HG03103 (cell line): ENCODE measurements around the gene DOCK4.

ENCODE experiments used
- ATAC-seq: cut with Tn5 transposase; IDR thresholded peaks from one replicate; pipeline ENCODE4 v1.9.1; 2021; ENCODE audit warnings: low read depth; ENCODE audit not compliant: unreplicated experiment

DOCK4 gene

GRCh38 chr7:112118581-112119566 is 87.3 kb downstream of the DOCK4 start:
- no peak for ATAC-seq

- ATAC-seq = no peak
These were observed 89.3 kb downstream of the DOCK4 start for GRCh38 chr7:112116894-112117293.

- no peak for ATAC-seq
These were observed 89.8 kb downstream of the DOCK4 start for GRCh38 chr7:112116358-112116757.

DNA sequence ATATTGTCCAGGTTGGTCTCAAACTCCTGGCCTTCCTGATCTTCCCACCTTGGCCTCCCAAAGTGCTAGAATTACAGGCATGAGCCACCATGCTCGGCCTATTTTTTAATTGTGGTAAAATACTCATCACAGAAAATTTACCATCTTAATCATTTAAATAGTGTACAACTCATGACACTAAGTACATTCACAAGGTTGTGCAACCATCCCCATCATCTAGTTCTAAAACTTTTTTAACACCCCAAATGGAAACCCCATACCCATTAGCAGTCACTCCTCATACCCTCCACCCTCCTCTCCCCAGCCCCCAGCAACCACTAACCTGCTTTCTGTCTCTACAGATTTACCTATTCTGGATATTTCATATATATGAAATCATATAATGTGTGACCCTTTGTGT is 90.3 kb downstream of the DOCK4 start:
- ATAC-seq = no peak

- no peak for ATAC-seq
These were observed 92.2 kb downstream of the DOCK4 start for GRCh38 chr7:112113913-112114575.

GRCh38 chr7:112112822-112113255 is 93.4 kb downstream of the DOCK4 start:
- no peak for ATAC-seq

DNA sequence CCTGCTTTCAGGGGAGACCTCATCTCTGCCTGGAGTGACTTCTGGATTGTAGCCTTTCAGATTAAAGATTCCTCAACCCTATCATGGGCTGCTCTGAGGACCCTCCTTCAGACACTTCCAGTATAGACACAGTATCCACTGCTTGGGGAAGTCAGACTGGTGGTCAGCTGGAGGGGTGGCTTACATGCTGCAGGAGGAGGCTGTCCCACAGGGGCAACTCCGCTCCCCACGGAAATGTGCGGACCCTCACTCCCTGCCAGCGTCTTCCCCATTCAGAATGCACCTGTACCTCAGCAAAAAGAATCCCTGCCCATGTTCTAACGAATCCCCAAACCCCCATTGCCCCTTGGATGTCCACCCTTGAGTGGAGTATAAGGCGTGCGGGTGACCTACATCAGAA is 95.5 kb downstream of the DOCK4 start:
- no peak for ATAC-seq

DNA sequence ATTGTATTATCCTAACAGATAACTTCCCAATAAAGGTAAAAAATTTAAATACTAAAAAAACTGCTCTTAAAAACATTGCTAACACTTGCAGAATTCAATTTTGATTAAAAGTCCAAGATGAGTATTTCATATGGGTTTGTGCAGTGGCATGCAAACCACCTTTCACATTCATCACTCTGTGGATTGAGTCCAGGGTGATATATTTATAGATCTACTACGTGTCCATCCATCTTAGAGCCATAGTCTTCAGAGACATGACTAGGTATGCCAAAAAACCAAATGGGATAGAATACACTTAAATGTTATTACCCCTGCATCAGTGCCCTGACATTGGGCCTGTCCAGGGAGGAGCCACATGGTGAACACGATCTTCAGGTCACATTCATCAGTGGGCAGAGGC is 96.0 kb downstream of the DOCK4 start:
- ATAC-seq = no peak

DNA sequence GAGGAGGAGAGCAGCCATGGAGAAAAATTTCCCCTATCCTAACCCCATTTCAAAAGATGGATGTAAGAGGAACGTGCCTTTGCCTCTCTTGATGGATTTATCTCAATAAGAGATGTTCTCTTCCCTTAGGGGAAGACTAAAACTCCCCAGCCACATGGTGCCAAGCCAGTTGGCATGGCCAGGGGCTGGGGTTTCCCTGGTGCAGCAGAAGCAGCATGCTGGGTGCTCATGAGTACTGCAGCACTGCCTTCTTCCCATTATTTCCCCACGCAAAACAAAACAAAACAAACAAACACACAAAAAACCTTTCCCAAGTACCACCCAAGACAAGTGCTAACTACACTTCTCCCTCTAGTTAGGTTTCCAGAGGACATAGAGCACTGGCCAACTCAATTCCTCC is 97.2 kb downstream of the DOCK4 start:
- ATAC-seq = no peak

DNA sequence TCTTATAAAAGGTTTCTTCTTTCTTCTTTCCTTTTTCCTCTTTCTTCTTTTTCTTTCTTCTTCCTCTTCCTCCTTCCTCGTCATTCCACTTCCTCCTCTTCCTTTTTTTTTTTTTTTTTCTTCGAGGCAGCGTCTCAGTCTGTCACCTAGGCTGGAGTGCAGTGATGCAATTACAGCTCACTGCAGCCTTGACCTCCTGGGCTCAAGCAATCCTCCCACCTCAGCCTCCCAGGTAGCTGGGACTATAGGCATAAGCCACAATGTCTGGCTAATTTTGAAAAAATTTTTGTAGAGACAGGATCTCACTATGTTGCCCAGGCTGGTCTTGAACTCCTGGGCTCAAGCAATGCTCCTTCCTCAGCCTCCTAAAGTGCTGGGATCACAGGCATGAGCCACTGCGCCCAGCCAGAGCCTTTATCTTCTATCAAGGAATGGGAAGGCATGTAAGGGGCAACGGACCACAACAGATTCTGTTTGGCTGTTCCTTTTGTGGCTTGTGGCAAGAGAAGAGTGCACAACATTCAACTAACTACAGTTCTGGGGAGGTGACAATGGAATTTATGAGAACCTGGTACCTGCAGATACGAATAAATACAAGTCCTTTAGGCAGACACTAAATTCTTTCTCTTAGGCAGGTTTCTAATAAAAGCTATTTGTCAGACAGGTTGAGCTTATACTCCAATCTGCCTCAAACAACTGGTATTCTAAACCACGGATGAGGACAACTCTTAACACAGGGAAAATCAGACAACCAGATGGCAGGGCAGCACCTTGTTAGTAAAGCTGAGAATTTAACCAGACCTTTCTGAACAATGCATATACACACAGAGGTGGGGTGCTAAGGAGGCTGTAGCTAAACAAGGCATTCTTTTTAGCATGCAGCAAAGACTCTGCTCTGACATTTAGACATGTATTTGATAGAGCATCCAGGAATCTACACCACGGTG is 100.3 kb downstream of the DOCK4 start:
- no peak for ATAC-seq

DNA sequence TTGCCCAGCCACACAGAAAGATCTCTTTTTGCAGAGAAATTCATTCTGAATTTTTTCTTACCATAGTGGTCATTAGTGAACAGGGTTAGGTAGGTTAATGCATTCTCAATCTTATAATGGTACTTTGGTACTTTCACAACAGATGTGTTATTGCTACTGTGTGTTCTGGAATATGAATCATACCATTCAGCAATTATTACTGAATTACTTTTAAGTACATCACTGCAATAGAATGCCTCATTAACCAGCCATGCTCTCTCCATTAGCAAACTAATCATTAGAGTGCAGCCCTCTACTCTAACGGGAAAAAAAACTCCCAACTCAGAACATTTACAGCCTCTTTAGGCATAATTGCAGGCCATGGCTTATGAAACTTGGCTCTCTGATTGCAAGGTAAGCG is 102.1 kb downstream of the DOCK4 start:
- no peak for ATAC-seq

DNA sequence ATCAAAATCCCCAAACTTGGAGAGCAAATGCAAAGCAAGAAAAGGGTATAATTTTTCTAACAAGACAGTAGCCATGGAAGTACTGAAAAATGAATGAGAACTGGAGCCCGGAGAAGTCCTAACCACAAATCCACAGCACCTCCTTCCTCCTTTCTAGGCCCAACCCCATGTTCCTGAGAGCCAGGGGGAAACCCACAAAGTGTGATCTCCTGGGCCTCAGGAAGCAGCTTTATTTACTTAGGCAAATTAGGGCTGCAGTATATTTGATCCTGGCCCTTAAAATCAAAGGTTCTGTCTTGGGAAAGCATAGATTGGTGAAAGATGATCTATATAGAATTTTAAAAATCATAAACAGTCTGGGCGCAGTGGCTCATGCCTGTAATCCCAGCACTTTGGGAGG is 103.0 kb downstream of the DOCK4 start:
- no peak for ATAC-seq

GRCh38 chr7:112101201-112101846 is 104.9 kb downstream of the DOCK4 start:
- no peak for ATAC-seq

DNA sequence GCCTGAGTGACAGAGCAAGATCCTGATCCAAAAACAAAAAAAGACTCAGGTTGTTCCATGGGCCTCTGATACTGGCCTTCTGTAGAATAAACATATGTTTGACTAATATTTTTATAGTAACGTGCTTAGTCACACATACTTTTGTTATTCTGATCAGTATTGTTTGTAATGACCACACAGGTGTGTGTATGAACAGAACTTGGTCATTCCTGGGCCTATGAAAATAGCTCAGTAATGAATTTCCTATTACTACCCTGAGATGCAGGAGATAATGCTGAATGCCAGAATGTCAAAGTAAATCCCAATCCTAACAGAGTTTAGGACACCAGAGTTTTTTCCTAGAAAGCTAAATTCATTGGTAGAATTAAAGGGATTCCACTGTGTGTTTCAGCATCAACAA is 108.7 kb downstream of the DOCK4 start:
- no peak for ATAC-seq

DNA sequence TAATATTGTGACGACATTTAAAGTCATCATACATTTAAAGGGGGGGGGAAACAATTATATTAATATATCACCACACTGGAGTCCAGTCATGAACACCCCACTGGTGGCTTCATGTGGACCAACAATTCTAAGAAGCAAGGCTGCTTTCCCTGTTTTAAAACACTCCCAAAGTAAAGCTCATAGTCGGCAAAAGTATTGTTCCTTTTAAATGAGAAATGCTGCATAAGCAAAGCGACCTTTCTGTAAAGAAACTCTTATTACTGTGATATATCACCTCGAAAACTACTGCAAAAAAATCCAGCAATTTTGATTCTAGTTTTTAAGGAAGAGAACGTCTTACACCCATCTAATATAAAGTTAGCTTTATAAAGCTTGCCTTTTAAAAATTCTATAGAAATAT is 112.8 kb downstream of the DOCK4 start:
- no peak for ATAC-seq

GRCh38 chr7:112092709-112093395 is 113.3 kb downstream of the DOCK4 start:
- ATAC-seq = no peak

GRCh38 chr7:112092306-112092705 is 113.9 kb downstream of the DOCK4 start:
- ATAC-seq = no peak

DNA sequence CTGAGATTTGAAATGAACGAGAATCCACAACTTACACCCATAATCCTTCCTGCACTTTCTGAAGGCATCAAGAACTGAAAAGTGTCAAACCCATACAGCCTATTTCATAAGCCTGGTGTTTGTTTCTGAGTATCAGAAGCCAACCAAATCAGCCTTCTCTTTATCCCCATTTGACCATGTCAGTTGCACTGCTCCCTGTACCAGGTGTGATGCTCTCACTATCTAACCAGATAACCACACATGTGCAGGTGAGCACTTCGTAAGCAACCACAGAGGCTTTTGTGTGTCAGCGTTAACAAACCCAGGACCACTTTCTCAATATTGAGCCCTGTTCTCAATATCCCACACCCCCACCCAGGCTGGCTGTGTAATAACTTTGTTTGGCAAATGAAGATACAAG is 114.4 kb downstream of the DOCK4 start:
- no peak for ATAC-seq

GRCh38 chr7:112089551-112089950 is 116.6 kb downstream of the DOCK4 start:
- no peak for ATAC-seq
